Measurements from ENCODE around the gene PLCD1.
A peak's percentile ranks its signal among the peaks of the same experiment; 100 is the strongest.

Gene PLCD1

GRCh38 chr3:38036906-38037305 lies 7.5 kb upstream of the PLCD1 start:
- peak; percentile 46 for DNase-seq (ENCODE audit: low spot score)

DNA sequence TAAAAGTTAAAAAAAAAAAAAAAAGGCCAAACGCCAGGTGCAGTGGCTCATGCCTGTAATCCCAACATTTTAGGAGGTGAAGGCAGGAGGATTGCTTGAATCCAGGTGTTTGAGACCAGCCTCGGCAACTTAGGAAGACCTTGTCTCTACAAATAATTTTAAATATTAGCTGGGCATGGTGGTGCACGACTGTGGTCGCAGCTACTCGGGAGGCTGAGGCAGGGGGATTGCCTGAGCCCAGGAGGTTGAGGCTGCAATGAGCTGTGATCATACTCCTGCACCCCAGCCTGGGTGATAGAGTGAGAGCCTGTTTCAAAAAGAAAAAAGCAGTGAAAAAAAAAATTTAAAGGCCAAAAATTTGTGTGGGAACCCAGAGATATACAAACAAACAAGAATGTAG lies 6.8 kb upstream of the PLCD1 start:
- peak; percentile 12 for DNase-seq (ENCODE audit: low spot score)

DNA sequence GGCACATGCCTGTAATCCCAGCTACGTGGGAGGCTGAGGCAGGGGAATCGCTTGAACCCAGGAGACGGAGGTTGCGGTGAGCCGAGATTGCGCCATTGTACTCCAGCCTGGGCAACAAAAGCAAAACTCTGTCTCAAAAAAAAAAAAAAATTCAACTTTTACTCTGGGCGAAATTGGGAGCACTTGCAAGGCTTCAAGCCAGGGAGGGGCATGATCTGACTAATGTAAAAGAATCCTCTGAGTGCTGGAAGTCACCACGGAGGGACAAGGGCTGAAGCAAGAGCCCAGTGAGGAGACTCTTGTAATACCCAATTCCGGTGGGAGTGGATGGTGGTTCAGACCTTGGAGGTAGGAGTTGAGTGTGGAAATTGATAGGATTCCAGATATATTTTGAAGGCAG lies 4.9 kb upstream of the PLCD1 start:
- DNase-seq (ENCODE audit: low spot score) = peak; percentile 20

GRCh38 chr3:38033586-38033985 lies 4.1 kb upstream of the PLCD1 start:
- peak; percentile 20 for DNase-seq (ENCODE audit: low spot score)

- peak; percentile 37 for DNase-seq (ENCODE audit: low spot score)
Observed at GRCh38 chr3:38032328-38032865, 3.0 kb upstream of the PLCD1 start.

DNA sequence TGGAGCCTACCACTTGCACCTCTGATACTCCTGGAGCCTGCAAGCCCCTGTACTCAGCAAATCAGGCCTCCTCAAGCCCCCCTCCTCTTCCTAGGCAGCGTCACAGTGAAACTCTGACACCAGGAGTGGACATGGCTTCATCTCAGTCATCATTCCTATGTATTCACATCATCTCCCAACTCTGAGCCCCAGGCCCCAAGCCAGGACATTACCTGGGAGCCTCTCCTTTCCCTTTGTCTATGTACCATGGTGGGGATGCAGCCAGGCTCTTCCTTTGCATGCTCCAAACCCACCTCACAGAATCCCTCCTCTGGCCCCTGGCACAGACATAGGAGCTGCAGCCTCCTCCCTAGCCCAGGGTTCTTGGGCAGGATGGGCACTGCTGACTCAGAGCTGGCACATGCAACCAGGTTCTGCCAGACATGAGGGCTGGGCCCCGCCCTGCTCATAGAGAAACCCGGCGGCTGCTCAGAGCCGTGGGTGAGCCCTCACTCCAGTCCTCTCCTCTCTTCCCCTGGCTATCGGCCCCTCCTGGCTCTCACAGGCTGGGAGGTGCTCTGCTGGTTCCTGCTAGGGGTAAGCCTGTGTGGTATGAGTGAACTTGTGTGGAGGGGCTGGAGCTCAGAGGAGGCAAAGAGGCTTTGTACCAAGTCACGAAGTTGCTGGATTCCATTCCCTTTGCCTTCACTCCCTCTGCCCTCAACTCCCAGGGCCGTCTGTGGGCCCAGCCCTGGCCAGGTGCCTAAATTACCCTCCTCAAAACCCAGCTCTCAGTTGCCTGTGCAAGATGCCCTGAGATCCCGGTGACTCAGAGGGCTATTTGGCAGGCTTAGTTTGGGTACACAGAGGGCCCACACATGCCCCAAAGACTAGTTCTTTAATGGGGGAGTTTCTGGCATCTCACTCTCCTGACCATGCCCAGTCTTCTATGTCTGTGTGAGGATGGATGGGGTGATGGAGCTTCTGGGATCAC lies 1.9 kb upstream of the PLCD1 start:
- peak; percentile 34 for DNase-seq (ENCODE audit: low spot score)

DNA sequence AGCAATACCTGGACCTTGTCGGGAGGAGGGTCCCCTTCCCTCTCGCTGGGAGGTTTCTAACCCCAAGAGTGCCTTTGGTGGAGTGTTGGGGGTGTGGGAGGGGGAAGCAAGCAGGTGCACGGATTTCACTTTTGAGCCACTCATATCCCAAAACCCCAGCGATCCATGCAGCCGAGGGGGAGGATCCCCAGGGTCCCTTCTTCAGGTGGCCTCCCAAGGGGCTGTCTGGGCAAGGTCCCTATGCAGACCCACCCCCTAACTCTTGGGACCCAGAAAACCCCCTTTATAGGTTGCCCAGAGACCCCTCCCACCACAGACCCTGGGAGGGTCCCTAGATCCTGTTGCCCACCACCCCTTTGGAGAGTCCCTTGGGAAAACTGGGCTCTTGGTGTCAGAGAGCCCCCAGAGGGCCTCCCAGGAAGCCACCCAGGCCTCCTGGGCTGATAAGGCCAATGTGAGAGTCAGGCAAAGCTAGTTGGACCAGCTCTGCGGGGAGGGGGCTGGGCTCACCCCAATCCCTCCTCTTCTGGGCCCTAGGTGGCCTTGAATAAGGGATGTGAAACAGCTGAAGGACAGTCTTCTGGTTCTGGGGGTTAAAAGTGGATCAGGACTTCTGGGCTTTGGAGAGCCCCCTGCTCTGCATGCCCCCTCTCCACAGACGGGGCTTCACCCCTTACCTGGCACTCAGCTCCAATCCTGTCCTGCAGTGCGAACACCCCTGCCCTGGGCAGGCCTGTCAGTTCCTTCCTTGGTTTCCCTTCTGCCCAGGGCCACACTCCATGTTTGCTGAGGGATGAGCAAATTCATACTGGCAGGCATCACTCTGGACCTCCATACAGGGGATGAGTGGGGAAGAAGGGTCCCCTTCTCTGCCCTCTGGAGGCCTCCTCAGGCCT lies 932 bp upstream of the PLCD1 start:
- no peak for DNase-seq (ENCODE audit: low spot score)

DNA sequence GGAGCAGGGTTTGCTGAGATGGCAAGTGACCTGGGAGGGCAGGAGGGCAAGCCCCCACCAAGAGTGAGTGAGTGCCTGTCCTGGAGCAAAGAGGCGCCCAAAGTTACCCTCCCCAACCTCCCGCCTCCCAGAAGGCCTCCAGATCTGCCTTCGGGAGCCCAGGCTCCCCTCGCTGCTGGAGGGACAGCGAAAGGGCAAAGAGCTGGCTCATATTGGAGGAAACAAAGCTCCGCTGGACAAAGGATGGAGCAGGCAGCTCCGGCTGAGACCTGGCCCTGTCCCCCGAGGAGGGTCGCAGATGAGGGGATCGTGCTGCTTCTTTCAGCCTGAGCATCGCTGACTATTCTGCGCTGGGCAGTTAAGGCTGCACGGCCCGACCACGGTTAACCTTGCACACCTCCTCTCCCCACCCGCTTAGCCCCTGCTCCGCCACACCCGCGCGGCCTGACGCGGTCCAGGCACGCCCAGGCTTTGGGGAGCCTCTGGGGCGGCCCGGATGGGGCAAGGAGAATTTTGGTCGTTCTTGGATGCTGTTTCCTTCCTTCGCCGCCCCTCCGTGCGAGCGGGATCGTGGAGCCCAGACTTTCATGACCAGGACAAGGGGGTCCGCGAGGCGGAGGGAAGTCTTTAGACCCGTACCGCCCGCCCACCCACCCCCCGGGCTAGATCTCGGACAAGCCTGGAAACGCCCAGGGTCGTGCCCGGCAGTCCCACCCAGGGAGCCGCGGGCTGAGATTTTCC lies 651 bp downstream of the PLCD1 start:
- no peak for DNase-seq (ENCODE audit: low spot score)

DNA sequence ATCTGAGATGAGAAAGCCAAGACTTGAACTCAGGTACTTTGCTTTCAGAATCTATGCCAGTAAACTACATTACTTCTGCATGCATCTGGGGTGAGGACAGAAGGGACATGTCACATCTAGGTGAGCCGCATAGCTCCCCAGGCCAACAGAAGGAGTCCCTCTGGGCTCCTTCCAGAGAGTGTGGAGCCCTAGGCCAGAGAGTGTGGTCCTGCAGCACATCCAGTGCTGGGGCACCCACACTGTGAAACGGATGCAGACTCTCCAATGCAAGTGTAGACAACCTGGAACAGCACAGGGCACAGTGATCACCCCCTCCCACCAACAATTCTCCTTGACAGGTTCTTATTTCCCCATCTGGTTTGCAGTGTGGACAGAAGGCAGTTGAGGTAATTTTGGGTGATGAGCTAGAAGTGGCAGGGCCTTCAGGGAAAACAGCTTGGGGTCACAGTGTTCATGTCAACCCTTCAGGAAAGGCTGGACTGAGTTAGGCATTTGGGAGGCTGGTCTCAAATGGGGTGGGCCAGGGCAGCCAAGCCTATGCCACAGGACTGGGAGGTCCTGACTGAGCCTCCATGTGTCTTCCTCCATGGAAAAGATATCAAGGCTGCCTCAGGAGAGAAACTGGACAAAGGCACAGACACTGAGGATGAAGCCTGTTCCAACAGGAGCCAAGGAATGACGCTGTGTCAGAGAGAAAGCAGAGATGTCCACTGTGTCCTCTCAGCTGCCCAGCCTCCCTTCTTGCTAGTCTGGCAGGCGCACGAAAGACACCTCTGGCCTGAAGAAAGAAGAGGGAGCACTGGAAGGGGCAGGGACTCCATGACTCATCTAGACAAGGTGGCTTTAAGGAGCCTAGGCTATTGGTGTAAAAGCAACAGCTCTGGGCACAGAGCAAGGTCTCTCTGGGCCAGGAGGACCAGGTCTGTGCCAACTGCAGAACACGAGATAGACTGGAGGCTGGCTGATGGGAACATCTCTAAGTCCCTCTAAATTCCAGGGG lies 1.7 kb downstream of the PLCD1 start:
- DNase-seq (ENCODE audit: low spot score) = peak; percentile 44

DNA sequence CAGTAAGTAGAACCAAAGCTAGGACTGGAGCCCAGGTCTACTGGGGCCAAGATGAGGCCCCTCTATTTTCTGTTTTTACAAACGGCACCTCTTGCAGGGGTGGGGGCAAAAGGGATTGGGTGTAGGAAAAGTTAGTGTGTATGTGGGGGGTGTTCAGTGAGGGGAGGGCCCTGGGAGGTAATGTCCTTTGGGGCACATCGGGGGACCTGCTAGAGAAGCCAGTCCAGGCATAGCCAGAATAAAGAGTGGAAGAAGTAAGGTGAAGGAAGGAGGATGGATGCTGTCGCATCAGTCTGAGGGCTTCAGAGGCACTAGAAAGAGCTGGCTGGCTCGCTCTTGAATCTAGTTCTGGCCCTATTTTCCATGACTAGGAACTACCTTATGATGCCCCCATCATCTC lies 2.6 kb downstream of the PLCD1 start:
- DNase-seq (ENCODE audit: low spot score) = peak; percentile 29

DNA sequence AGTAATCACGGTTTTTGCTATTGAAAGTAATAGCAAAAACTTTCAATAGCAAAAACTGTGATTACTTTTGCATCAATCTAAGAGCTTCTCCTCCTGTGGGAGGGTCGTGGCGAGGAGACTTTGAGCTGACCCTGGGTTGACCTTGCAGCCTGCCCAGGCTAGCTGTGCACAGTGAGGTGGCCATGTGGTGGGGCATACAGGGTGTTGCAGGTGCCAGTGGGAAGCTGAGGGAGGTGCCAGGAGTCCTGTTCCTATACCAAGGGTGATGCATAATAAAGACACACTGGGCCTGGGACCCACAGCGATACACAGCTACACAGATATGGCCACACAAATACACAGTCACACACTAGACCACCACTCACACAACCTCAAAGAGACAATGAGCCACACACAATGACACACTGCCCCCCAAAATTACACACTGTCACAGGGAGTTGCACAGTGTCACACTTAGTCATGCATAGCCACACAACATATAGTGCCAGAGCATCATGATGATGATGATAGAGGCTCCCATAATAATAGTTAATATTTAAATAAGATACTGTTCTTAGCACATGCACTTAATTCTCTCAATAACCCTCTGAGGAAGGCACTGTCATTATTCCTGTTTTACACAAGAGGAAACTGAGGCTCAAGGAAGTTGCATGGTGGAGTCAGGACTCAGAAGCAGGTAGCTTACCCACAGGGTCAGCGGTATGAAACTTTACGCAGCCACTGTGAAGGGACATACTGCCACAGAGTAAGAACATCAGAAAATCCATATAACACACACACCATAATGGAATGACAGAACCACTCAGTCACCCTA lies 6.3 kb downstream of the PLCD1 start:
- DNase-seq (ENCODE audit: low spot score) = peak; percentile 21

DNA sequence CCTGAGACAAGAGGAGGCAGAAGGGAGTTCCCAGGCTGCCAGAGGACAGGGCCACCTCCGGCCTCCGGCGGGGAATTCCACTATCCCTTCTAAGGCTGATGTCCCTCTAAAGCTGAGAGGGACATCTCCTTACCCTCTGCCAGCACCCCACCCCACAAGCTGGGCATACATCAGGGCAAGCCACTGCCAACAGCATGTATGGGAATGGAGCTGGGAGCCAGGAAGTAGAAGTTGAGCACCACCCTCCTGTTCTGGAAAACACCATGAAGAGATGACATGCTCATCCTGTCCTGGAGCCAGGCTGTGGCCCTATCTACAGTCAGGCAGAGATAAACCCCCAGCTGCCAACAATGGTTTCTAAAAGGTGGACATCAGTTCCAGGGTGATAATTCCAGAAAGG lies 7.1 kb downstream of the PLCD1 start:
- DNase-seq (ENCODE audit: low spot score) = no peak

GRCh38 chr3:38021196-38021595 lies 8.2 kb downstream of the PLCD1 start:
- no peak for DNase-seq (ENCODE audit: low spot score)

- no peak for DNase-seq (ENCODE audit: low spot score)
Observed at GRCh38 chr3:38020342-38020726, 9.1 kb downstream of the PLCD1 start.

GRCh38 chr3:38019658-38020341 lies 9.6 kb downstream of the PLCD1 start:
- DNase-seq (ENCODE audit: low spot score) = no peak

- no peak for DNase-seq (ENCODE audit: low spot score)
Observed at GRCh38 chr3:38018296-38019266, 10.9 kb downstream of the PLCD1 start.

DNA sequence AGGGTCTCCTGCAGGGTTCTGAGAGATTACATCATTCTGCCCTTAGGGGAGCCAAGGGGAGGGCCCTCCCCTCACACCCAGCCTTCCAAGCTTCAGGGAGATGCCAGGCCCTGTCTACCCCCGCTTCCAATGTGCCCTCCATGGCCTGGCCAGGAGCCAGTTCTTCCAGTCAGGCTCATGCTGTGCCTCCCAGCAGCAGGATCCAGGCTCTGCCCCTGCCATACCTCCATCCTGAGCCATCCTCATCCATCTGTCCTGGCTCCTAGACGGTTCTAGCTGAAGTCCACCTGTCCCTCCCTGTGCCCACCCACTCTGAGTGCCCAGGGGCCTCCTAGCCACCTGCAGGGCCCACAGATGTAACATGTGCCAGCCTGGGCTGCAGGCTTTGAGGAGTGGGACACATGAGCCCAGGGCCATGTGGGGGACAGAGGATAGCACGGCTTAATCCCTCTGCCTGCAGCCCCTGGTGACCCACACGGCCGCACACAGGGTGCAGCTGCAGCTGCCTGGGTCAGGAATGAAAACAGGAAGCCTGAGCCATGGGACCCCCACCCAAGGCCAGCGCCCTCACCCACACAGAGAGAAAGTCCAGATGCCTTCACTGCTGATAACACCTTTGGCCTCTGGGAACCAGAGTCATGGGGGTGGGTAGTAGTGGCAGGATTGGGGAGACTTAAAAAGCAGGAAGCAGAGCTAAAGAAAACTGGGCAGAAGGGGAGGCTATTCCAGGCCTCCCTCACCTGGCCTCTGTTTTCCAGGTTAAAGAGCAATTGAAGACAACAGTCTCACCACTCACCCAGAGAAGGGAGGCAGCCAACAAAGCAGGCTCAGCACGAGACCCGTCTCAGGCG lies 11.8 kb downstream of the PLCD1 start:
- DNase-seq (ENCODE audit: low spot score) = no peak
